GM10266 (cell line): ENCODE results near the gene MORN1.

Experiments used
- DNase-seq: peaks from one replicate; pipeline ENCODE4 v3.0.0; 2012; ENCODE audit errors: extremely low spot score
- CTCF ChIP-seq: IDR thresholded peaks from 2 replicates; pipeline ENCODE4 v1.5.1; 2012; ENCODE audit warnings: mild to moderate bottlenecking, low read depth; ENCODE audit not compliant: control insufficient read depth, insufficient read depth; ENCODE audit errors: missing control alignments

Gene MORN1

DNA sequence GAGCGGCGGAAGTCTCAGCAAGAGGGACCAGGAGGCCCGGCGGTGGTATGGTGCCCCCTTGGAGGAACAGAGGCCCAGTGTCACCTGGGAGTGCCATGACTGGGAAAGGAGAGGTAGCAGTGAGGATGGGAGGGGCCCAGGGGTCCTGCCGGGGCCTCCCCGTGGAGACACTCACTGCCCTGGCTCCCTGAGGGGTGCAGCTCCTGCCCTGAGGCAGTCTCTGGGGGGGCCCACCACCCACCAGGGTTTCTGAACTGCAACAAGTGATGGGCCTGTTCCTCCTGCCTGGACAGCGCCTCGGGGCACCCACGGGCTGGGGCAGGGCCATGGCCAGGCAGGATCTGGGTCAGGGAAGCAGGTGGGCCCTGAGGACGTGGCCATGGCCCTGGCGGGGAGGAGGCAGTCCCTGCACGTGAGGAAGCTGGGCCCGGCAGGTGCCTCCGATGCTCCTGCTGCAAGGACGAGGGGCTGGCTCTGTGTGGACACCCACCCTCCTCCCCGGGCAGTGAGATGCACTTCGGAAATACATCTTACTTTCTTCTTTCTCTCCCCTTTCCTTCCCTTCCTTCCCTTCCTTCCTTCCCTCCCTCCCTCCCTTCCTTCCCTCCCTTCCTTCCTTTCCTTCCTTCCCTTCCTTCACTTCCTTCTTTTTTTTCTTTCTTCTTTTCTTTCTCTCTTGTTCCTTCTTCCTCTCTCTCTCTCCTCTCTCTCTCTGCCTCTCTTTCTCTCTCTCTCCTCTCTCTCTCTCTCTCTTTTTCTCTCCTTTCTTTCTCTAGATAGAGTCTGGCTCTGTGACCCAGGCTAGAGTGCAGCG is 66.6 kb downstream of the MORN1 start:
- DNase-seq: no peak
- TF ChIP-seq CTCF: no peak

DNA sequence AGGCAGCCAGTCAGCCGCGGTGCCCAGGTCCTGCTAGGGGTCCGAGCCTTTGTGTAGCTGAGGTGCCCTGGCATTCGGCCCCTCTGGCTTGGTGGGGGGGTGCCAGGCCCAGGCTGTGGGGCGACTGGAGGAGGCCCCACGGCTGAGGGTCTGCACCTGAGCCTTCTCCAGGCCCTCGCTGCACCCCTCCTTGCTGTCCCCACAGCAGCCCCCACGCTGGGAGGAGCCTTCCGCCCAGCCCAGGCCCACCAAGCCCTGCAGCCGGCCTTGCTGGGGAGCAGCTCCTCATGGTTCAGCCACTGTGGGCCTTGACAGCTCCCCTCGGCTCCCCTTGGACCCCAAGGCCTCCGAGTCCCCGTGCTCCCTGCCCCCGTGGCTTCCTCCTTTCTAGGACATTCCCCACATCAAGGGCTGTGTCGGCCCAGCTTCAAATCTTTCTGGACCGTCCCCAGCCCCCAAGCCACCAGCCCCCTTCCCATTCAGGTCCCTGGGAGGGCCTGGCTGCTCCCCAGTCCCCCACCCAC is 67.8 kb downstream of the MORN1 start:
- TF ChIP-seq CTCF: no peak
- DNase-seq: no peak

DNA sequence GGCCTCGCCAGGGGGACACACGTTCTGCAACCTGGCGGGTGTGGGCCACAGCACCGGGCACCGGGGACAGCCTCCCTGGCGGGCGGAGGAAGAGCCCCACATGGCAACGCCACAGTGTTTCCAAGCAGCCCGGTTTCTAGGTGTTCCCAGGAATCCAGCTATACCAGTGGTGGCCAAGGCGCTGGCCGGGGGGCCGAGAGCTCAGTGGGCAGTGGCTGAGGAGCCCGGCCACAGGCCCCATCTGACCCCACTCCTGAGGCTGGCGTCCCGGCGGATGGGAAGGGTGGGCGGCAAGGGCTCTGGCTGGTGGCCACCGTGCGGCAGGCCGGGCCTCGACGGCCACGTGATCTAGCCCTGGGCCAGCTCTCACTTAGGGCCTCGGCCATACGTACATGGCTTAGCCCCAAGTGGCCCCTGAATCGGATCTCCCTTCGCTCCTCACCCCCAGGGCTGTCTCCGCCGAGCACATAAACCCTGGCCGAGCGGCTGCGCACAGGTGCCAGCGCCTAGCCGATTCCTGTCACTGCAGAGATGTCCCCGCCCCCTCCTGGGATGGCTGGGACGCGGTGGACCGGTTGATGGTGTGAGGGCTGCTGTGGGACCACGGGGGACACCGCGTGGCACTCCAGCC is 68.7 kb downstream of the MORN1 start:
- TF ChIP-seq CTCF: no peak
- no peak for DNase-seq

- TF ChIP-seq CTCF: no peak
- no peak for DNase-seq
These were observed 69.2 kb downstream of the MORN1 start for GRCh38 chr1:2322065-2322571.

DNA sequence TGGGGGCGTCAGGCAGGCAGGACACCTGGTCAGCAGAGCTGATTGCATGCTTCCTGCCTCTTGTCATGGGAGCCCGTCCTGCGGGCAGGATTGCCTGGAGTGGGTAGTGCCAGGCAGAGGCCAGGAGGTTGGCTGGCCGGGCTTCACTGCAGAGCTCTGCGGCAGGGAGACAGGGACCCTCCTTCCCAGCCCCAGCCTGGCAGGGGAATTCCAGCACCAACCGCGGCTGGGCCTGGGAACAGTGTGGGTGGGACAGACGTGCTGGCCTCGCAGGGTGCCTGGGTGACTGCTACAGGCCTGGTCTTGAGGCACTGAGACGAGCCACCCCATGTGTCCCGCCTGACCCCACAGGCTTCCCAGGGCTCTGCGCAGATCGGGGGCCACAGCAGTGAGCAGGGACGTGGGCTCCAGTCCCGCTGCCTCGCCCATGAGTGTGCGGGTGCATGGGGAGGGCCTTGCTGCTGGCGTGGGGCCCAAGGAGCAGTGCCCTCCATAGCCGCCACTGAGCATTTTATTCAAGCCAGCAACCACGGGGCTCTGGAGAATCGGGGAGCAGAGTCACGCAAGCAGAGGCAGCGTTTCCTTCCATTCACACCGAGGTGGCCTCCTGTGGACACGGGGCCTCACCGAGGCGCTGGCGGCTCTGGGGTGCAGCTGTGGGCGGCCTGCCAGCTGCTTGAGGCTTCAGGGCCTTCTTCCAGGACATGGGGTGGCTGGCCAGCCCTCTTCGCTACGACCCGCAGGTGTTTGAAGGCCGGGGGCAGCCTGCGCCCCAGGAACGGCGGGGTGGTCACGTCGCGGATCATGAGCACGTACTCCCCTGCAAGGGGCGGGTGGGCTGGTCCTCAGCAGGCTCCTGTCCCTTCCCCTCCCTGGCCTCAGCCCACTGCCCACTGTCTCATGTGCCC is 70.3 kb downstream of the MORN1 start:
- no peak for DNase-seq
- TF ChIP-seq CTCF: no peak

GRCh38 chr1:2320006-2320405 is 71.3 kb downstream of the MORN1 start:
- no peak for DNase-seq
- TF ChIP-seq CTCF: no peak

GRCh38 chr1:2319291-2319690 is 72.1 kb downstream of the MORN1 start:
- TF ChIP-seq CTCF: no peak

More at GRCh38 chr1:2319291-2319690, 72.1 kb downstream of the MORN1 start:
- DNase-seq: no peak
